IPS-15b (cell line): ENCODE data around the gene PLCE1.
"Not testable (repeated sequence)": the region's sequence is repeated elsewhere in the genome, so short reads cannot be mapped to it uniquely, and the experiment has no call there.

Source experiments
- H3K27me3 ChIP-seq: one replicate; pipeline ENCODE4 v1.6.1; 2013; ENCODE audit warnings: low read length; ENCODE audit not compliant: control insufficient read depth, insufficient read depth
- H3K36me3 ChIP-seq: one replicate; pipeline ENCODE4 v1.6.1; 2013; ENCODE audit warnings: low read length; ENCODE audit not compliant: control insufficient read depth, insufficient read depth
- H3K4me1 ChIP-seq: one replicate; pipeline ENCODE4 v1.6.1; 2013; ENCODE audit warnings: mild to moderate bottlenecking, low read length; ENCODE audit not compliant: control insufficient read depth, insufficient read depth
- H3K4me3 ChIP-seq: one replicate; pipeline ENCODE4 v1.5.1; 2013; ENCODE audit warnings: low read depth, low read length
- H3K9ac ChIP-seq: one replicate; pipeline ENCODE4 v1.6.1; 2013; ENCODE audit warnings: low read depth, mild to moderate bottlenecking, low read length
- H3K9me3 ChIP-seq: one replicate; pipeline ENCODE4 v1.6.1; 2013; ENCODE audit warnings: mild to moderate bottlenecking, low read length; ENCODE audit not compliant: control insufficient read depth, insufficient read depth

The PLCE1 gene

DNA sequence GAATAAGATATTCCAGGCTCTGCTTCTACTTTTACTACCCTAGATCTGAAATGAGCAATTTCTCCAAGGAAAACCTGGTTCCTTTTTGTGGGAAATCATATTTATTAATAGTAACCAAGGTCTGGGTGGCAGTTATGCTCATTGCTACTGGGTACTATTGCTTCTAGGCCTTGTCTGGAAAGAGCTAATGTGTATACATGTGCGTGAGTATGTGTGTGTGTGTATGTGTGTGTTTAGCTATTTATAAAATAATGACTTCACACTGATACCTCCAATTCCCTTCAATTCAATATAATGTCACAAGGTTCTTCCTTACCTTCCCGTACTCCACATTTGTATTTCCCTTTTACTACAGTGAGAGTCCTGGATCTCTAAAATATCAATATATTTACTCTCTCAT lies 26.0 kb upstream of the PLCE1 start:
- no peak overlapping the region for H3K4me3 ChIP-seq
- H3K27me3 ChIP-seq = no peaks in the 10 kb centered on the region
- no peaks in the 10 kb centered on the region for H3K4me1 ChIP-seq
- H3K9ac ChIP-seq = no peak overlapping the region
- no peaks in the 10 kb centered on the region for H3K36me3 ChIP-seq
- no peaks in the 10 kb centered on the region for H3K9me3 ChIP-seq

DNA sequence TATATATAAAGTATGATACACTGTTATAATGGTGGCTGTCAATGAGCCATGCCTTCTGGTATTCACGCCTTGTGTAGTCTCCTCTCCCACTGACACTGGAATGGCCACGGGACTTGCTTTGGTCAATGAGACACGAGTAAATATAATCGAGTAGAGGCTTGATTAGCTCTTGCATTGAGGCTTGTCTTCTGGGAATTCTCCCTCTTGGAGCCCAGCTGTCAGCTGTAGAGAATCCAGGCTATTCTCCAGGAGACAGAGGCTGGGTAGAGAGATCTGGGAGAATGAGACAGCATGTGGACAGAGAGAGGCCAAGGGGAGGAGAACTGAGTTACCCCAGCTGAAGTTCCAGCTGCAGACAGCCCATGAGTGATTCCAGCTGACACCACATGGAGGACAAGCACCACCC lies 25.2 kb upstream of the PLCE1 start:
- H3K4me3 ChIP-seq = no peak overlapping the region
- no peaks in the 10 kb centered on the region for H3K36me3 ChIP-seq
- H3K9me3 ChIP-seq = no peaks in the 10 kb centered on the region
- no peaks in the 10 kb centered on the region for H3K4me1 ChIP-seq
- H3K9ac ChIP-seq = no peak overlapping the region
- H3K27me3 ChIP-seq = no peaks in the 10 kb centered on the region

DNA sequence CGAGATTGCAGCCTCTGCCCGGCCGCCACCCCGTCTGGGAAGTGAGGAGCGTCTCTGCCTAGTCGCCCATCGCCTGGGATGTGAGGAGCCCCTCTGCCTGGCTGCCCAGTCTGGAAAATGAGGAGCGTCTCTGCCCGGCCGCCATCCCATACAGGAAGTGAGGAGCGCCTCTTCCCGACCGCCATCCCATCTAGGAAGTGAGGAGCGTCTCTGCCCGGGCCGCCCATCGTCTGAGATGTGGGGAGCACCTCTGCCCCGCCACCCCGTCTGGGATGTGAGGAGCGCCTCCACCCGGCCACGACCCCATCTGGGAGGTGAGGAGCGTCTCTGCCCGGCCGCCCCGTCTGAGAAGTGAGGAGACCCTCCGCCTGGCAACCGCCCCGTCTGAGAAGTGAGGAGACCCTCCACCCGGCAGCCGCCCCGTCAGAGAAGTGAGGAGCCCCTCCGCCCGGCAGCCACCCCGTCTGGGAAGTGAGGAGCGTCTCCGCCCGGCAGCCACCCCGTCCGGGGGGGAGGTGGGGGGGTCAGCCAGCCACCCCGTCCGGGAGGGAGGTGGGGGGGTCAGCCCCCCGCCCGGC lies 23.2 kb upstream of the PLCE1 start:
- not testable (repeated sequence) for H3K9ac ChIP-seq, H3K4me3 ChIP-seq, H3K27me3 ChIP-seq, H3K36me3 ChIP-seq, H3K4me1 ChIP-seq, H3K9me3 ChIP-seq

DNA sequence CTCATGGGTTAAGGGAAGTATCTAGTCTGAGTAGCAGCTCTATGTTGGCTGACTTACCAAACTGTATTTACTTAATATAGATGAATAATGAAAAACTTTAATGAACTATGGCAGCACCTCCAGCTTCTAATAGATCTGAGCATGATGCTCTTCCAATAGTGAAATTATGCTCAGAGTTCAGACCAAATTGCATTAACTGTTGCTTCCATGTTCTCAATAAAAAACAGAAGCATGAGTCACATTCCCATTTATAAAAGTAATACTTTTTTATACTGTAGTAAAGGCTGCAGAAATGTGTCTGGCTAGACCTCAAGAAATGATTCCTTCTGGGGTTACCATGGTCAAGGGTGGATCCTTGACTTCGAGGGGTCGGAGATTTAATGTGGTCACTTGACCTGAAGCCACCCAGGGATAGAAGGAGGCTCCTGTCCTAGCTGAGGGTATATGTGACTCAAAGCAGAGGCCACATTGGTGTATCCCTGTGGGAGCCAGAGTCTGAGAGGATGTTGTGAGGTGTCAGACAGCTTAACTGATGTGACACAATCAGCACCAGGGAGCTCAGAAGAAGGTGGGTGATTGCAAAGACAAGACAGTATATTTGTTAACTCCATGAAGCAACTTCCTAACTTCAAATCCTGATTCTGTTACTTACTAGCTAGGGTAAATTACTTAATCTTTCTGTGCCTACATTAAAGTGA lies 19.8 kb upstream of the PLCE1 start:
- Histone ChIP-seq H3K9me3 (no peaks in the 10 kb centered on the region), H3K4me3 (no peak overlapping the region), H3K4me1 (no peaks in the 10 kb centered on the region), H3K27me3 (no peaks in the 10 kb centered on the region), H3K36me3 (no peaks in the 10 kb centered on the region), H3K9ac (no peak overlapping the region)

DNA sequence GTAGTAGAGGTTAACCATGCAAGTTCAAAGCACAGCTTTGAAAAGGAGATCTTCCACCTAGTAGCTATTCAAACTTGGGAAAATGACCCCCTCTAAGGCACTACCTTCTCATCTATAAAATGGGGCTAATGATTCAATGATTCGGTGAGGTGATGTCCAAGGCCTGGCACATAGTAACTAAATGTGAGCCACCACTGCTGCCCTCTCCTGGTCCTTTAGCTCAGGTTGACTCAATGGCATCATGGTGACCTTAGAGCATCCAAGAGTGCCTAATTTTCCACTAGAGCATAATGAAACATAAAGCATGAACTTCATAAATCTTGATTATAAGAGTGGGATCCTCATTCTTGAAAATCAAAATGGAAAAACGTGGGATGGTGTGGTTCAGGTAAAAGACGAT lies 16.3 kb upstream of the PLCE1 start:
- Histone ChIP-seq H3K9ac (no peak overlapping the region), H3K9me3 (no peaks in the 10 kb centered on the region), H3K36me3 (no peaks in the 10 kb centered on the region), H3K27me3 (no peaks in the 10 kb centered on the region), H3K4me3 (no peak overlapping the region), H3K4me1 (no peaks in the 10 kb centered on the region)

DNA sequence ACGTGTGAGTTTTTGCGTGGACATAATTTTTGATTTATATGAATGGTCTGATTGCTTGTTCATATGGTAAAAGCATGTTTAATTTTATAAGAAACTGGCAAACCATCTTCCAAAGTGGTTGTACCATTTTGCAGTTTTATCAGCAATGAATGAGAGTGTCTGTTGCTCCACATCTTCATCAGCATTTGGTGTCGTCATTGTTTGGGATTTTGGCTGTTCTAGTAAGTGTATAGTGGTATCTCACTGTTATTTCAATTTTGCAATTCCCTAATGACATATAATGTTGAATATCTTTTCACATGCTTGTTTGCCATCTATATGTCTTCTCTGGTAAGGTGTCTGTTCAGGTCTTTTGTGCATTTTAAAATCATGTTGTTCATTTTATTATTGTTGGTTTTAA lies 13.2 kb upstream of the PLCE1 start:
- Histone ChIP-seq H3K9ac (no peak overlapping the region), H3K27me3 (no peaks in the 10 kb centered on the region), H3K4me1 (no peaks in the 10 kb centered on the region), H3K36me3 (no peaks in the 10 kb centered on the region), H3K4me3 (no peak overlapping the region), H3K9me3 (no peaks in the 10 kb centered on the region)

DNA sequence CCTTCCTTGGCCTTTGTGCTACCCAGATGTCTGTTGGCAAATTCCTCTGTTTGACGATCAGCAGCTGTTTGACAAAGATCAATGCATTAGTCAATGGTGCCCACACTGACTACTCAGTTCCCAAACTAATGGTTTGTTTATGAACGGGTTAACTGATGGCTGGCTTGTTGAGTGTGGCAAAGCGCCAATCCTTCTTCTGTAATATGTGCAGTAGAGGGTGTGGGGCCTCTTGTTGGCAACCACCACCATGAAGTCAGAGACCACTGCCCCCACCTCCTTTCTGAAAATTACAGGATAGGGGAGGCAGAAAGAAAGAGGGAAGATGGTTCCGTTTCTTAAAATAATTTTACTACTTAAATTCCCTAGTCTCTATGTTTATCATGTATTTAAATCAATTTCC lies 2.6 kb upstream of the PLCE1 start:
- Histone ChIP-seq H3K9ac (no peak overlapping the region), H3K4me1 (peaks cover 5% of the 10 kb centered on the region), H3K4me3 (no peak overlapping the region), H3K9me3 (no peaks in the 10 kb centered on the region), H3K27me3 (peaks cover 61% of the 10 kb centered on the region), H3K36me3 (no peaks in the 10 kb centered on the region)

DNA sequence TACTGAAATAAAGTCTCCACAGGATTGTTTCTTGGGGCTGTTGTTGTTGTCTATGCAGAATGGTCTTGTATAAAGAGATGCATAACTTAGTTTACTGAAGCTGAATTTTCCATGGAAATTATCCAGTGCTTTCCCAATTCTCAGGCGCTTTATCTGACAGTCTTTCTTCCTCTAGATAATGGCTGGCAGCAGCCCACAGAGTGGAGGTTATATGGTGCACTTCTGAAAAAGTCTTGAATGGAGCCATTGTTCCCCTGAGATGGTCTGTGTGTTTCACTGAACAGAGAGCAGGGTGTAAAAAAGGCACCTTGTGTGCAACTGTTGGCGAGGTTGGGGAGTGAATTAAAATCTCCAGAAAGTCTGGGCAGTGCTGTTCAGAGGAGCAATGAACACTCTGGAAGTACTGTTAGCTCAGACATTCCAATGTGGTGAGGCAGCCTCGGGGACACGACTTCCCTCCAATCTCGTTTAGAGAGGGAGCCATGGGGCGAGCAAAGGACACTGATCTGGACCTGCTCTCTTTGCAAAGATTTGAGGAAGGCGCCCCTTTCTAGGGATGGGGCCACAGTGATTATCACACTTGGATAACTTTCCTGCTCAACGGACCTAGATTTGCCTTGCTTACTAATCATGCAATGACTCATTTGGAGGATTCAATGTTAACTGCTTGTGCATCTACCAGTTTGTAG lies 2.0 kb upstream of the PLCE1 start:
- H3K27me3 ChIP-seq = peaks cover 68% of the 10 kb centered on the region
- no peak overlapping the region for H3K9ac ChIP-seq
- peaks cover 5% of the 10 kb centered on the region for H3K4me1 ChIP-seq
- H3K9me3 ChIP-seq = no peaks in the 10 kb centered on the region
- H3K4me3 ChIP-seq = no peak overlapping the region
- no peaks in the 10 kb centered on the region for H3K36me3 ChIP-seq

DNA sequence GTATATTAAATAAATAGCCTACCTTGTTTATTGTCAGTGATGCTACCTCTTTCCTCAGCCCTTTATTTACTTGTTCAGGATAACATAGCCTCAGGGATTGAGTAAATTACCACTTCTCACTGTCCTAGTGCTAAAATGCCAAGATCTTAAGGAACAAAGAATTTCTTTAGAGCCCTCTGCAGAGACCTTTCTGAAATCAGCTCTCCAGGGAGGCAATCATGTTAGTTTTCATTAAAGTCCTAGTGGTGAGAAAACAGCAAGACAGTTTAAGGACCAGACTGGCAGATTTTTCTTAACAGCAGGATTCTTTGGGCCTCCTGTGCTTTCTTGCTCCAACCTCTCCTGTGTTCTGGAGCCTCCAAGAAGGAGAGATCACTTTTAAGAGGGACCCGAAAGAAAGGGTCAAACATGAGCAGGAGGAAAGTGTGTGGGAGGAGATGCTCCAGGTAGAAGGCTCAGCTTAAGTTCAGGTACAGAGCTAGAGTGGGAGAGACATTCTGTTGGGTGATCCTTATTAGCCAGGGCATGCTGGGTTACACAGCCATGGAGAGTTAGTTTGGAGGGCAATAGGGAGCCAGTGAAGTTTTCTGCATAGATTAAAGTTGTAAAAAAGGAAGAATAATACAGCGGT lies 1.2 kb upstream of the PLCE1 start:
- Histone ChIP-seq H3K36me3 (no peaks in the 10 kb centered on the region), H3K4me1 (peaks cover 5% of the 10 kb centered on the region), H3K9ac (no peak overlapping the region), H3K9me3 (no peaks in the 10 kb centered on the region), H3K4me3 (no peak overlapping the region), H3K27me3 (peaks cover 72% of the 10 kb centered on the region)

DNA sequence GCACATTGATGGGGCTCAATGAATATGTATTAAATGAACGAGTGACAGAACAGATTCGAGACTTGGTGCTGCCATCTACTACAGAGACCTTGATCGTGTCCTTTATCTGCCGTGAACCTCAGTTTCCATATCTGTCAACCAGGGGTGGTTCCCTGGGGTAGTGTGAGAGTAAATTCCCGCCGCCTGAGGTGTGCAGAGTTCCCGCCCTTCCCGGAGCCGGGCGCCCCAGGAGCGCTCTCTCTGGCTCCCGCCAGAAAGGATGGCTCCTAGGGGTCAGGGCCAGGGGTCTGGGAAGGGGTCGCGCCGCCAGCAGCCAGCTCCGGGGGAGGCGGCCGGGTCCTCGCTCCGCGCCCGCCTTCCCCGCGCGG lies 333 bp upstream of the PLCE1 start:
- Histone ChIP-seq H3K9me3 (no peaks in the 10 kb centered on the region), H3K4me3 (peak overlapping the region; percentile 52), H3K9ac (no peak overlapping the region), H3K4me1 (peaks cover 5% of the 10 kb centered on the region), H3K27me3 (peaks cover 80% of the 10 kb centered on the region), H3K36me3 (no peaks in the 10 kb centered on the region)

DNA sequence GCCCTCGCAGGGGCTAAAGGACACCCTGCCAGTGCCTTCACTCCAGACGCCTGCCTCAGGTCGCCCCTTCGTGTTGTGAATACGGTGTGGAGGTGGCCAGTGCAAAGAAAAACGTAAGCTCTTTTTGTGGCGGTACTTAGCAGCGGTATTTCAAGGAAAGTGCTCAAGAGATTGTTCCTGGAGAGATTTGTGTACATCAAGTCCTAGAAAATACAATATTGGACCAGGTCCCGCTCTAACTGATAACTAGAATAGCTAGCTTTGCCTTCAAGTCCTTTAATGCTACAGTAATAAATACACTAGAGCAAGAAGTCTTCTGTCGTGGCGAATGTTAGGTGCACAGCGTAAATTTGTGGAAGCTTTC lies 689 bp downstream of the PLCE1 start:
- no peaks in the 10 kb centered on the region for H3K36me3 ChIP-seq
- H3K9me3 ChIP-seq = no peaks in the 10 kb centered on the region
- H3K4me1 ChIP-seq = peaks cover 7% of the 10 kb centered on the region
- H3K4me3 ChIP-seq = peak overlapping the region; percentile 56
- no peak overlapping the region for H3K9ac ChIP-seq
- H3K27me3 ChIP-seq = peaks cover 84% of the 10 kb centered on the region

DNA sequence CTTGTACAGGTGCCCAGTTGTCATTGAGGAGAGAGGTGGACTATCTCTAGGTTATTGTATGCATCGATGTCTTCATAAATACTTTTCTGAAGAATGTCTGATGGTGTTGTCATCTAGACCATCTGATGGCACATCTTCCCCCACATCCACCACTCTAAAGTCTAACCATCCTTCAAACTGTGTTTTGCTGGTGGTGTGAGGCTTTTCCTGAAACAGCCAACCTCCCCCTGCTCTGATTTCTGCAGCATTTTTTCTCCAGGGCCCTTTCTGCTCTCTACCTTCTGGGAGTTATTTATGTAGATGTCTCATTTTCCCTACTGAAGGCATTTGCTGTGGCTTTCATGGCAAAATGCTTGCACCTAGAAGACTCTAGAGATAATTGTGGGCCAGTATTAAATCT lies 1.5 kb downstream of the PLCE1 start:
- Histone ChIP-seq H3K36me3 (no peaks in the 10 kb centered on the region), H3K4me3 (no peak overlapping the region), H3K9ac (no peak overlapping the region), H3K4me1 (peaks cover 8% of the 10 kb centered on the region), H3K27me3 (peaks cover 82% of the 10 kb centered on the region), H3K9me3 (no peaks in the 10 kb centered on the region)
